ENCODE results near the gene APBB1IP.

APBB1IP gene

GRCh38 chr10:26430641-26431163, 7.4 kb upstream of the APBB1IP start:
- no peak for TF ChIP-seq ZNF280D (tag by site-specific recombination; IDR thresholded peaks at IDR 0.05)
- TF ChIP-seq ZNF140 (tag by site-specific recombination; IDR thresholded peaks at IDR 0.05): no peak
- no peak for TF ChIP-seq ZNF670 (tag by site-specific recombination; IDR thresholded peaks at IDR 0.05; ENCODE audit: low read depth)
- TF ChIP-seq ZNF621 (tag by site-specific recombination; IDR thresholded peaks at IDR 0.05): no peak
- no peak for TF ChIP-seq SP3 (tag by site-specific recombination; IDR thresholded peaks at IDR 0.05)
- no peak for TF ChIP-seq ELK4 (IDR thresholded peaks at IDR 0.05; ENCODE audit: borderline replicate concordance, low read depth, low read length)
- Histone ChIP-seq H3K27ac (ENCODE audit: extremely low read depth, low read depth, low read length) (no peak overlapping the region), H3K36me3 (ENCODE audit: control insufficient read depth in 2 of 2, insufficient read depth in 1 of 2, low read length in 2 of 2) (no peaks in the 10 kb centered on the region), H3K4me1 (ENCODE audit: control insufficient read depth, insufficient read depth, low read length) (no peaks in the 10 kb centered on the region), H3K9me3 (ENCODE audit: control insufficient read depth, insufficient read depth, low read depth, low read length) (no peaks in the 10 kb centered on the region), H3K4me3 (ENCODE audit: low read depth, low read length) (no peak overlapping the region)
- ChIA-PET CTCF (no interaction called here), POLR2A (interaction anchor here (0.6 kb wide), 1 partner anchor 37 kb away, joined by 3 read pairs; no protein-coding TSS in a partner anchor)

GRCh38 chr10:26432938-26433337, 5.2 kb upstream of the APBB1IP start:
- CTCF ChIA-PET: interaction anchor here (0.6 kb wide), 1 partner anchor 90 kb away, joined by 3 read pairs; no protein-coding TSS in a partner anchor
- Histone ChIP-seq H3K36me3 (ENCODE audit: control insufficient read depth in 2 of 2, insufficient read depth in 1 of 2, low read length in 2 of 2) (no peaks in the 10 kb centered on the region), H3K4me1 (ENCODE audit: control insufficient read depth, insufficient read depth, low read length) (no peaks in the 10 kb centered on the region), H3K4me3 (ENCODE audit: low read depth, low read length) (no peak overlapping the region), H3K27ac (ENCODE audit: extremely low read depth, low read depth, low read length) (no peak overlapping the region), H3K9me3 (ENCODE audit: control insufficient read depth, insufficient read depth, low read depth, low read length) (no peaks in the 10 kb centered on the region)
- POLR2A ChIA-PET: no interaction called here
- no peak for TF ChIP-seq ZSCAN4 (tag by site-specific recombination; IDR thresholded peaks at IDR 0.05)
- TF ChIP-seq ZNF639 (tag by site-specific recombination; IDR thresholded peaks at IDR 0.05): no peak
- TF ChIP-seq ZNF394 (tag by site-specific recombination; IDR thresholded peaks at IDR 0.05; ENCODE audit: borderline replicate concordance): no peak
- no peak for TF ChIP-seq ZNF366 (tag by site-specific recombination; conservative IDR thresholded peaks at IDR 0.05)
- TF ChIP-seq HOXC10 (CRISPR knock-in tag; IDR thresholded peaks at IDR 0.05): no peak
- TF ChIP-seq ZSCAN30 (tag by site-specific recombination; IDR thresholded peaks at IDR 0.05): no peak
- no peak for TF ChIP-seq ZBTB1 (tag by site-specific recombination; IDR thresholded peaks at IDR 0.05)
- no peak for TF ChIP-seq ZNF514 (tag by site-specific recombination; IDR thresholded peaks at IDR 0.05)
- no peak for TF ChIP-seq ZFHX2 (tag by site-specific recombination; conservative IDR thresholded peaks at IDR 0.05)
- TF ChIP-seq ZNF302 (tag by site-specific recombination; IDR thresholded peaks at IDR 0.05; ENCODE audit: low read depth): no peak
- no peak for TF ChIP-seq ZBTB49 (tag by site-specific recombination; IDR thresholded peaks at IDR 0.05; ENCODE audit: low read depth)
- no peak for TF ChIP-seq ZNF18 (tag by site-specific recombination; IDR thresholded peaks at IDR 0.05)
- TF ChIP-seq ZNF274 (IDR thresholded peaks at IDR 0.05; ENCODE audit: low read length): no peak
- no peak for TF ChIP-seq ZNF274 (tag by site-specific recombination; IDR thresholded peaks at IDR 0.05; ENCODE audit: borderline replicate concordance)
- no peak for TF ChIP-seq ZNF146 (tag by site-specific recombination; IDR thresholded peaks at IDR 0.05)

All from HEK293 (cell line).